HEK293 (cell line): Measurements from ENCODE around the gene PDE4D.

Experiments
- CTCF ChIA-PET: fragments of 350-600 bp; formaldehyde crosslinking; extraction: SDS; loops from one replicate; lab custom pipeline; 2021; ENCODE audit warnings: antibody characterized with exemption; lab: Yijun Ruan, JAX
- POLR2A ChIA-PET: fragments of 300-600 bp; formaldehyde crosslinking; extraction: SDS; loops from one replicate; lab custom pipeline; 2020; ENCODE audit warnings: antibody characterized with exemption, inconsistent platforms; lab: Yijun Ruan, JAX
- H3K27ac ChIP-seq: fragments of 200-500 bp; sonication (Bioruptor generic); 2 replicates; pipeline ENCODE4 v1.5.1; 2014; ENCODE audit warnings: low read depth, low read length, control low read depth, inconsistent platforms; ENCODE audit errors: extremely low read depth
- H3K36me3 ChIP-seq, 2 experiments: fragments of 200-500 bp in 1 of 2; sonication (Bioruptor generic) in 1 of 2; 1 replicate in 1 of 2; 2 replicates in 1 of 2; pipeline ENCODE4 v1.5.1; 2014 to 2017; ENCODE audit warnings: inconsistent platforms in 2 of 2, low read length in 2 of 2; ENCODE audit not compliant: control insufficient read depth in 2 of 2, insufficient read depth in 1 of 2
- H3K4me1 ChIP-seq: fragments of 200-500 bp; sonication (Bioruptor generic); 2 replicates; pipeline ENCODE4 v1.5.1; 2014; ENCODE audit warnings: mild to moderate bottlenecking, low read length, inconsistent platforms; ENCODE audit not compliant: control insufficient read depth, insufficient read depth
- H3K4me3 ChIP-seq: 2 replicates; pipeline ENCODE4 v1.5.1; 2011; ENCODE audit warnings: low read depth, mild to moderate bottlenecking, control low read depth, low read length, moderate library complexity
- H3K9me3 ChIP-seq: fragments of 200-500 bp; sonication (Bioruptor generic); 2 replicates; pipeline ENCODE4 v1.5.1; 2014; ENCODE audit warnings: low read depth, low read length, inconsistent platforms; ENCODE audit not compliant: control insufficient read depth, insufficient read depth
- BCL6B ChIP-seq: fragments of 450-650 bp; formaldehyde crosslinking; IDR thresholded peaks from 2 replicates; pipeline ENCODE4 v1.5.1; 2017; ENCODE audit warnings: missing biosample characterization, missing genetic modification characterization
- GLIS1 ChIP-seq: fragments of 450-650 bp; formaldehyde crosslinking; IDR thresholded peaks from 2 replicates; pipeline ENCODE4 v1.5.1; 2016; ENCODE audit warnings: missing biosample characterization, missing genetic modification characterization
- HOXA7 ChIP-seq: sonication (generic); formaldehyde crosslinking; IDR thresholded peaks from 2 replicates; pipeline ENCODE4 v1.8.1; 2022; ENCODE audit warnings: missing genetic modification reagents, borderline replicate concordance
- OVOL3 ChIP-seq: fragments of 450-650 bp; formaldehyde crosslinking; IDR thresholded peaks from 2 replicates; pipeline ENCODE4 v1.5.1; 2016; ENCODE audit warnings: missing biosample characterization, missing genetic modification characterization
- PRDM6 ChIP-seq: fragments of 450-650 bp; formaldehyde crosslinking; IDR thresholded peaks from 2 replicates; pipeline ENCODE4 v1.5.1; 2017; ENCODE audit warnings: missing biosample characterization, missing genetic modification characterization
- SETDB1 ChIP-seq: IDR thresholded peaks from one replicate; pipeline ENCODE4 v1.6.1; 2017; ENCODE audit warnings: mild to moderate bottlenecking, low read length, moderate library complexity, mixed read lengths; ENCODE audit not compliant: insufficient read length
- SP3 ChIP-seq: fragments of 450-650 bp; formaldehyde crosslinking; IDR thresholded peaks from 2 replicates; pipeline ENCODE4 v1.5.1; 2016; ENCODE audit warnings: missing biosample characterization, missing genetic modification characterization
- ZBTB20 ChIP-seq: fragments of 450-650 bp; formaldehyde crosslinking; IDR thresholded peaks from 2 replicates; pipeline ENCODE4 v1.5.1; 2016; ENCODE audit warnings: missing biosample characterization, missing genetic modification characterization
- ZBTB48 ChIP-seq: fragments of 450-650 bp; formaldehyde crosslinking; IDR thresholded peaks from 2 replicates; pipeline ENCODE4 v1.5.1; 2016; ENCODE audit warnings: missing biosample characterization, missing genetic modification characterization
- ZFP37 ChIP-seq: fragments of 450-650 bp; formaldehyde crosslinking; IDR thresholded peaks from 2 replicates; pipeline ENCODE4 v1.5.1; 2016; ENCODE audit warnings: missing biosample characterization, missing genetic modification characterization
- ZNF174 ChIP-seq: fragments of 450-650 bp; formaldehyde crosslinking; IDR thresholded peaks from 2 replicates; pipeline ENCODE4 v1.5.0; 2017; ENCODE audit warnings: missing biosample characterization, mild to moderate bottlenecking, missing genetic modification characterization
- ZNF18 ChIP-seq: fragments of 450-650 bp; formaldehyde crosslinking; IDR thresholded peaks from 2 replicates; pipeline ENCODE4 v1.5.1; 2016; ENCODE audit warnings: missing biosample characterization, missing genetic modification characterization
- ZNF19 ChIP-seq: fragments of 450-650 bp; formaldehyde crosslinking; IDR thresholded peaks from 2 replicates; pipeline ENCODE4; 2016; ENCODE audit warnings: missing biosample characterization, missing genetic modification characterization, low read depth
- ZNF280C ChIP-seq: fragments of 450-650 bp; formaldehyde crosslinking; IDR thresholded peaks from 2 replicates; pipeline ENCODE4 v1.5.1; 2016; ENCODE audit warnings: missing biosample characterization, missing genetic modification characterization
- ZNF302 ChIP-seq: fragments of 450-650 bp; formaldehyde crosslinking; IDR thresholded peaks from 2 replicates; pipeline ENCODE4 v1.5.1; 2016; ENCODE audit warnings: missing biosample characterization, missing genetic modification characterization, low read depth
- ZNF529 ChIP-seq: fragments of 450-650 bp; formaldehyde crosslinking; IDR thresholded peaks from 2 replicates; pipeline ENCODE4 v1.5.1; 2017; ENCODE audit warnings: missing genetic modification characterization, missing biosample characterization; ENCODE audit not compliant: insufficient replicate concordance
- ZNF548 ChIP-seq: fragments of 450-650 bp; formaldehyde crosslinking; IDR thresholded peaks from 2 replicates; pipeline ENCODE4 v1.5.1; 2016; ENCODE audit warnings: missing biosample characterization, missing genetic modification characterization
- ZNF585B ChIP-seq: fragments of 450-650 bp; formaldehyde crosslinking; IDR thresholded peaks from 2 replicates; pipeline ENCODE4 v1.5.1; 2016; ENCODE audit warnings: missing biosample characterization, missing genetic modification characterization
- ZNF660 ChIP-seq: fragments of 450-650 bp; IDR thresholded peaks from 2 replicates; pipeline ENCODE4 v1.5.1; 2018; ENCODE audit warnings: missing biosample characterization, mild to moderate bottlenecking, missing genetic modification characterization
- ZNF677 ChIP-seq: fragments of 450-650 bp; IDR thresholded peaks from 2 replicates; pipeline ENCODE4 v1.5.0; 2018; ENCODE audit warnings: missing biosample characterization, mild to moderate bottlenecking, missing genetic modification characterization, moderate library complexity
- ZNF776 ChIP-seq: fragments of 450-650 bp; formaldehyde crosslinking; IDR thresholded peaks from 2 replicates; pipeline ENCODE4 v1.5.0; 2017; ENCODE audit warnings: missing biosample characterization, missing genetic modification characterization, borderline replicate concordance
- TF ChIP-seq, protein P1 (sequence below): fragments of 450-650 bp; formaldehyde crosslinking; IDR thresholded peaks from 2 replicates; pipeline ENCODE4 v1.5.1; 2016; ENCODE audit warnings: missing biosample characterization, missing genetic modification characterization
- TF ChIP-seq, protein P2 (sequence below): fragments of 450-650 bp; formaldehyde crosslinking; IDR thresholded peaks from 2 replicates; pipeline ENCODE4 v1.5.1; 2017; ENCODE audit warnings: missing biosample characterization, missing genetic modification characterization
- TF ChIP-seq, protein P3 (sequence below): fragments of 450-650 bp; IDR thresholded peaks from 2 replicates; pipeline ENCODE4 v1.5.1; 2018; ENCODE audit warnings: missing biosample characterization, mild to moderate bottlenecking, missing genetic modification characterization

PDE4D gene

GRCh38 chr5:59328709-59329296 is 564.7 kb downstream of the PDE4D start:
- H3K27ac ChIP-seq: no peak overlapping the region
- no peak overlapping the region for H3K4me3 ChIP-seq
- peaks cover 29% of the 10 kb centered on the region for H3K4me1 ChIP-seq
- ChIA-PET CTCF (interaction anchor here (1.1 kb wide), 1 partner anchor 107 kb away, joined by 4 read pairs; no protein-coding TSS in a partner anchor), POLR2A (interaction anchor here (1.0 kb wide), 1 partner anchor 13 kb away, joined by 3 read pairs; no protein-coding TSS in a partner anchor)
- no peaks in the 10 kb centered on the region for H3K36me3 ChIP-seq
- no peaks in the 10 kb centered on the region for H3K9me3 ChIP-seq
- TF ChIP-seq ZNF302 (tag by site-specific recombination) (no peak), ZNF548 (no peak), ZFP37 (tag by site-specific recombination) (no peak), ZNF677 (tag by site-specific recombination) (peak; percentile 87), ZNF18 (tag by site-specific recombination) (no peak), BCL6B (tag by site-specific recombination) (no peak), ZBTB20 (tag by site-specific recombination) (no peak), ZNF280C (tag by site-specific recombination) (no peak), GLIS1 (tag by site-specific recombination) (no peak), ZNF776 (tag by site-specific recombination) (no peak), OVOL3 (tag by site-specific recombination) (no peak), SP3 (tag by site-specific recombination) (no peak), ZNF174 (tag by site-specific recombination) (no peak), ZBTB48 (no peak), PRDM6 (peak; percentile 74), SETDB1 (no peak), ZNF585B (tag by site-specific recombination) (no peak), ZNF660 (no peak), ZNF529 (no peak), HOXA7 (CRISPR knock-in tag) (no peak), ZNF19 (no peak)
- TF ChIP-seq, protein P1, sequence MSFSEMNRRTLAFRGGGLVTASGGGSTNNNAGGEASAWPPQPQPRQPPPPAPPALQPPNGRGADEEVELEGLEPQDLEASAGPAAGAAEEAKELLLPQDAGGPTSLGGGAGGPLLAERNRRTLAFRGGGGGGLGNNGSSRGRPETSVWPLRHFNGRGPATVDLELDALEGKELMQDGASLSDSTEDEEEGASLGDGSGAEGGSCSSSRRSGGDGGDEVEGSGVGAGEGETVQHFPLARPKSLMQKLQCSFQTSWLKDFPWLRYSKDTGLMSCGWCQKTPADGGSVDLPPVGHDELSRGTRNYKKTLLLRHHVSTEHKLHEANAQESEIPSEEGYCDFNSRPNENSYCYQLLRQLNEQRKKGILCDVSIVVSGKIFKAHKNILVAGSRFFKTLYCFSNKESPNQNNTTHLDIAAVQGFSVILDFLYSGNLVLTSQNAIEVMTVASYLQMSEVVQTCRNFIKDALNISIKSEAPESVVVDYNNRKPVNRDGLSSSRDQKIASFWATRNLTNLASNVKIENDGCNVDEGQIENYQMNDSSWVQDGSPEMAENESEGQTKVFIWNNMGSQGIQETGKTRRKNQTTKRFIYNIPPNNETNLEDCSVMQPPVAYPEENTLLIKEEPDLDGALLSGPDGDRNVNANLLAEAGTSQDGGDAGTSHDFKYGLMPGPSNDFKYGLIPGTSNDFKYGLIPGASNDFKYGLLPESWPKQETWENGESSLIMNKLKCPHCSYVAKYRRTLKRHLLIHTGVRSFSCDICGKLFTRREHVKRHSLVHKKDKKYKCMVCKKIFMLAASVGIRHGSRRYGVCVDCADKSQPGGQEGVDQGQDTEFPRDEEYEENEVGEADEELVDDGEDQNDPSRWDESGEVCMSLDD: no peak
- TF ChIP-seq, protein P2, sequence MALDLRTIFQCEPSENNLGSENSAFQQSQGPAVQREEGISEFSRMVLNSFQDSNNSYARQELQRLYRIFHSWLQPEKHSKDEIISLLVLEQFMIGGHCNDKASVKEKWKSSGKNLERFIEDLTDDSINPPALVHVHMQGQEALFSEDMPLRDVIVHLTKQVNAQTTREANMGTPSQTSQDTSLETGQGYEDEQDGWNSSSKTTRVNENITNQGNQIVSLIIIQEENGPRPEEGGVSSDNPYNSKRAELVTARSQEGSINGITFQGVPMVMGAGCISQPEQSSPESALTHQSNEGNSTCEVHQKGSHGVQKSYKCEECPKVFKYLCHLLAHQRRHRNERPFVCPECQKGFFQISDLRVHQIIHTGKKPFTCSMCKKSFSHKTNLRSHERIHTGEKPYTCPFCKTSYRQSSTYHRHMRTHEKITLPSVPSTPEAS: no peak
- TF ChIP-seq, protein P3, sequence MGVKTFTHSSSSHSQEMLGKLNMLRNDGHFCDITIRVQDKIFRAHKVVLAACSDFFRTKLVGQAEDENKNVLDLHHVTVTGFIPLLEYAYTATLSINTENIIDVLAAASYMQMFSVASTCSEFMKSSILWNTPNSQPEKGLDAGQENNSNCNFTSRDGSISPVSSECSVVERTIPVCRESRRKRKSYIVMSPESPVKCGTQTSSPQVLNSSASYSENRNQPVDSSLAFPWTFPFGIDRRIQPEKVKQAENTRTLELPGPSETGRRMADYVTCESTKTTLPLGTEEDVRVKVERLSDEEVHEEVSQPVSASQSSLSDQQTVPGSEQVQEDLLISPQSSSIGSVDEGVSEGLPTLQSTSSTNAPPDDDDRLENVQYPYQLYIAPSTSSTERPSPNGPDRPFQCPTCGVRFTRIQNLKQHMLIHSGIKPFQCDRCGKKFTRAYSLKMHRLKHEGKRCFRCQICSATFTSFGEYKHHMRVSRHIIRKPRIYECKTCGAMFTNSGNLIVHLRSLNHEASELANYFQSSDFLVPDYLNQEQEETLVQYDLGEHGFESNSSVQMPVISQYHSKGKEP (tag by site-specific recombination): no peak
